Kidney (tissue), 14 donors: ENCODE measurements around the gene TCF12. TPM values are rescaled to one million over a fixed set of nuclear protein-coding genes. Genes with fewer than 3 reads are reported as not detected.

Source experiments
- DNase-seq, 5 donors: peaks; one replicate each; pipeline ENCODE4 v3.0.0-alpha.2; 2013 to 2020
- FAIRE-seq: peaks from 2 replicates; lab custom pipeline; 2012; peaks lifted over from hg19 to GRCh38; lab: Jason Lieb, UNC
- H3K27ac ChIP-seq, 2 donors: one replicate each; pipeline ENCODE4 v1.7.0; 2013; ENCODE audit warnings: low read depth in 2 of 2, low read length in 2 of 2, inconsistent platforms in 1 of 2
- H3K27me3 ChIP-seq: one replicate; pipeline ENCODE4 v1.7.1; 2013; ENCODE audit warnings: low read length, inconsistent platforms; ENCODE audit not compliant: control insufficient read depth, insufficient read depth
- H3K36me3 ChIP-seq, 3 donors: one replicate each; pipeline versions ENCODE4 v1.7.0 to v1.7.1; 2013; ENCODE audit warnings: low read length in 3 of 3, control low read depth in 1 of 3, inconsistent platforms in 1 of 3; ENCODE audit not compliant: insufficient read depth in 3 of 3, control insufficient read depth in 2 of 3
- H3K4me1 ChIP-seq, 3 donors: one replicate each; pipeline versions ENCODE4 v1.7.0 to v1.7.1; 2013; ENCODE audit warnings: low read length in 3 of 3, inconsistent platforms in 1 of 3, low read depth in 1 of 3; ENCODE audit not compliant: control insufficient read depth in 2 of 3, insufficient read depth in 2 of 3
- H3K4me3 ChIP-seq, 3 donors: one replicate each; pipeline versions ENCODE4 v1.7.0 to v1.8.1; 2013; ENCODE audit warnings: low read length in 3 of 3, control low read depth in 1 of 3, inconsistent platforms in 1 of 3
- H3K9ac ChIP-seq, 3 donors: one replicate each; pipeline versions ENCODE4 v1.7.0 to v1.7.1; 2013; ENCODE audit warnings: low read length in 3 of 3, control low read depth in 1 of 3, inconsistent platforms in 1 of 3
- H3K9me3 ChIP-seq, 3 donors: one replicate each; pipeline versions ENCODE4 v1.7.0 to v1.7.1; 2013; ENCODE audit warnings: low read length in 3 of 3, control low read depth in 1 of 3, inconsistent platforms in 1 of 3; ENCODE audit not compliant: control insufficient read depth in 2 of 3, insufficient read depth in 1 of 3
- intact Hi-C: fragments of 100-400 bp; cut with DNase I; formaldehyde crosslinking; loops from one replicate; pipeline ENCODE4 v1.11.1; 2022
- polyA plus RNA-seq: library from polyadenylated mRNA; stranded (reverse); fragments of 350-450 nt; fragmentation: Illumina TruSeq; extraction: RNeasy Lipid Tissue Mini Kit (QIAGEN cat#74804); gene quantifications from one replicate; pipeline ENCODE4 v1.2.3, GENCODE V29; 2014; ENCODE audit warnings: low read depth, low replicate concordance; ENCODE audit not compliant: insufficient read depth
- total RNA-seq: library from RNA; stranded (reverse); fragmentation: NEBNext Ultra II Directional; extraction: Animal tissue kit (Norgen Biotek cat#: 25700); gene quantifications from one replicate; pipeline ENCODE4 v1.2.1, GENCODE V29; 2021
- TF ChIP-seq, protein P1 (sequence below): IDR thresholded peaks from 3 replicates; pipeline ENCODE4 v1.5.1; 2012; ENCODE audit warnings: mild to moderate bottlenecking, moderate library complexity, borderline replicate concordance; ENCODE audit not compliant: insufficient read depth; ENCODE audit errors: extremely low read depth
- donor health status: control.
- donor health status: control.
- donor health status: control.
- donor health status: control.
- donor health status: control.
- donor health status: DM: yes; HTN: yes; CAD: no.
- donor health status: Normal renal cell carcinoma (clear cell type).

The TCF12 gene
- total and polyA plus RNA-seq, 2 donors from 2014 or later = 16.3 to 116 TPM

DNA sequence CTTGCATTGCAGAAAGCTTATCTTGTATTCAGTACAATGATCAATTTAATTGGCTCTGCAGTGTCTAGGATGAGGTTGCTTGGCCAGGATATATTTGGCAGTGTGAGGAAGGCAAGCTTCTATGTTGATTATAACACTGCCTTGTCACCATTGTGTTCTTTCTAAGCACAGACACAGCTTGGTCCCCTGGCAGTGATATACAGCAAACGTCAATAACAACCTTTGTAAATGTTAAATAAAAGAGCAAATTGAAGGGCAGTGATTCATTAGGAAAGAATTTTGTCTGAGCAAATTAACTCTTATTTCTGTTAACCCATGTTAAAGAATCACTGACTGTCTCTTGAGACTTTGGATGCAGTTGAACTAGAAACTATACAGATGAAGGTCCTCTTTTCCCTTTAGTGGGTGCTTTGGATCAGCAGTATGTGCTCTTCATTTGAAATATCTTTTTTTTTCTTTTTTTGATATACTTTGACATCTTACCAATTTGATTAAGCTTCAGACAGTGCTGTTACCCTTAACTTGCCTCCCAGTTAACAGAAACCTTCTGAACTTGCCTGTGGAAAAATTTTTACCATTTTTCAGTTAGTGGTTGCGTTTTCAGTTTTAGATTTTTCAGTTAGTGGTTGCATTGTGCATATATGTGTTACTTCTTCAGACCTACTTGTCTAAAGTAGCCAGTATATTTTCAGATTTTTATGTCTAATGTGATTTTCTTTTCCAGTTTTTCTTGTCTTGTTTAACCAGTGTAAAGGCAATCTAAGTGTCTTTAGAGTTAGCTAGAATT lies 199.8 kb downstream of the TCF12 start:
- Histone ChIP-seq H3K27me3 (no peaks in the 10 kb centered on the region), H3K36me3 (no peaks in the 10 kb centered on the region), H3K27ac (no peak overlapping the region), H3K9ac (no peak overlapping the region), H3K9me3 (no peaks in the 10 kb centered on the region), H3K4me3 (no peak overlapping the region), H3K4me1 (peaks cover 0 to 4% (median 0%) of the 10 kb centered on the region in 3 donors)
- TF ChIP-seq, protein P1, sequence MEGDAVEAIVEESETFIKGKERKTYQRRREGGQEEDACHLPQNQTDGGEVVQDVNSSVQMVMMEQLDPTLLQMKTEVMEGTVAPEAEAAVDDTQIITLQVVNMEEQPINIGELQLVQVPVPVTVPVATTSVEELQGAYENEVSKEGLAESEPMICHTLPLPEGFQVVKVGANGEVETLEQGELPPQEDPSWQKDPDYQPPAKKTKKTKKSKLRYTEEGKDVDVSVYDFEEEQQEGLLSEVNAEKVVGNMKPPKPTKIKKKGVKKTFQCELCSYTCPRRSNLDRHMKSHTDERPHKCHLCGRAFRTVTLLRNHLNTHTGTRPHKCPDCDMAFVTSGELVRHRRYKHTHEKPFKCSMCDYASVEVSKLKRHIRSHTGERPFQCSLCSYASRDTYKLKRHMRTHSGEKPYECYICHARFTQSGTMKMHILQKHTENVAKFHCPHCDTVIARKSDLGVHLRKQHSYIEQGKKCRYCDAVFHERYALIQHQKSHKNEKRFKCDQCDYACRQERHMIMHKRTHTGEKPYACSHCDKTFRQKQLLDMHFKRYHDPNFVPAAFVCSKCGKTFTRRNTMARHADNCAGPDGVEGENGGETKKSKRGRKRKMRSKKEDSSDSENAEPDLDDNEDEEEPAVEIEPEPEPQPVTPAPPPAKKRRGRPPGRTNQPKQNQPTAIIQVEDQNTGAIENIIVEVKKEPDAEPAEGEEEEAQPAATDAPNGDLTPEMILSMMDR = no peak
- DNase-seq = no peak
- intact Hi-C loops = no loop called here
- FAIRE-seq = no peak

DNA sequence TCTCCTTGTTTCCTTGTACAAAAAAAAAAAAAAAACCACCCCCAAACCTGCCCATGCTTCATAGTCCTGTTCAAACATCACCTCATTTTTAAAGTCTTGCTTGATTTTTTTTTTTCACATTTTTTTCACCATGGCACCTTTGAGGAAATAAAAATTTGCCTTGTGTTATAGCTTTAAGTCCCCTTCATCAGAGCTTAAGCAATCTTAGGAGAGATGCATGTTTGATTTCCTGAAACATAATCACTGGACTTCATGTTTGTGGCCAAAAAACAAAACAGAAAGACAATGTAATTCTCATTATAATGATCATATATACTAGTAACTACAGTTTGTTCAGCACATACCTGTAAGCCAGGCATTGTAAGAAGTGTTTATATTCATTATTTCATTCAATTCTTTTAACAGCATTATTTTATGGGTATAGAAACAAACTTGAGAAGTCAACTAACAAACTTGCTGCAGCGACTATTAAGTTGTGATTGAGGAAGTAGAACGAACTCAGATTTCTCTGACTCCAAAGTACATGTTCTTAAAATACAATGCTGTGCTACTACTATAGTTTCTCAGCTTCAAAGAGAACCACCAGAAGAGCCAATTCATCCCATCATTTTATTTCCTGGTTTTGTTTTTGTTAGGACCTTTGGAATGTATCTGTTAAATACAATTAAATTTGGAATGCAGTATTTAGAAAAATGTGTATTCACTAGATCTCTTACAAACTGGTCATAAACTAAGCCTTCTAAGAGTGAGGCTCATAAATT lies 203.8 kb downstream of the TCF12 start:
- Histone ChIP-seq H3K9ac (no peak overlapping the region), H3K36me3 (no peaks in the 10 kb centered on the region), H3K9me3 (no peaks in the 10 kb centered on the region), H3K27me3 (no peaks in the 10 kb centered on the region), H3K27ac (no peak overlapping the region), H3K4me1 (peaks cover 0 to 4% (median 0%) of the 10 kb centered on the region in 3 donors), H3K4me3 (no peak overlapping the region)
- DNase-seq = peak in 1 of 5 donors; percentile 57
- intact Hi-C loops = no loop called here
- TF ChIP-seq, protein P1 = no peak
- no peak for FAIRE-seq

DNA sequence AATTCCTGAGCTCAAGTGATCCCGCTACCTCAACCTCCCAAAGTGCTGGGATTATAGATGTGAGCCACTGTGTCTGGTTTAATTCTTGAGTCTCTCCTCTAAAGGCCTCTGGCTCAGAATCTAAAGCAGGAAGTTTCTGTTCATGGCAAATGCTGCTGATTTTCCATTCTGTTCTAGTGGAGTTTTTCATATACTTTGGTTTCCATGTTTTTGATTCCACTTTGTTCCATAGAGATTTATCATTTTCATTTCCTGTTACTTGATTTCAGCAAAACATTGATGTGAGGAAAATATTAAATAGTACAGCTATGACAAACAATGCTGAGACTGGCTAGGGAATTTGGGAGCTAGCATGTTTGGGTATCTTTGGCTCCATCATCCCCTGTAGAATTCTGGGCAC lies 205.6 kb downstream of the TCF12 start:
- intact Hi-C loops = no loop called here
- Histone ChIP-seq H3K27me3 (no peaks in the 10 kb centered on the region), H3K4me1 (no peaks in the 10 kb centered on the region), H3K36me3 (no peaks in the 10 kb centered on the region), H3K4me3 (no peak overlapping the region), H3K27ac (no peak overlapping the region), H3K9ac (no peak overlapping the region), H3K9me3 (no peaks in the 10 kb centered on the region)
- DNase-seq = no peak
- TF ChIP-seq, protein P1 = no peak
- no peak for FAIRE-seq
